Lung (tissue), 12 donors: Measurements from ENCODE around the gene FAM135A. TPM values are rescaled to one million over a fixed set of nuclear protein-coding genes. Genes with fewer than 3 reads are reported as not detected.

ENCODE experiments used
- ATAC-seq: fragments of 200-7000 bp; cut with Tn5 transposase; one replicate; pipeline ENCODE4 v1.9.1; 2020; ENCODE audit warnings: moderate number of reproducible peaks; ENCODE audit not compliant: insufficient read depth, low FRiP score
- DNase-seq, 3 donors: peaks; one replicate each; pipeline ENCODE4 v3.0.0-alpha.2; 2013 to 2017
- H3K27ac ChIP-seq, 2 donors: one replicate each; pipeline ENCODE4 v1.5.1; 2013; ENCODE audit warnings: mild to moderate bottlenecking in 2 of 2, moderate library complexity in 2 of 2, control low read depth in 1 of 2, inconsistent platforms in 1 of 2, low read depth in 1 of 2, low read length in 1 of 2
- H3K27me3 ChIP-seq, 3 donors: one replicate each; pipeline ENCODE4 v1.5.1; 2013; ENCODE audit warnings: low read length in 2 of 3; ENCODE audit not compliant: control insufficient read depth in 3 of 3, insufficient read depth in 3 of 3
- H3K36me3 ChIP-seq, 4 donors: one replicate each; pipeline ENCODE4 v1.5.1; 2013; ENCODE audit warnings: low read length in 4 of 4, mild to moderate bottlenecking in 1 of 4, moderate library complexity in 1 of 4; ENCODE audit not compliant: control insufficient read depth in 4 of 4, insufficient read depth in 4 of 4
- H3K4me1 ChIP-seq, 5 donors: one replicate each; pipeline ENCODE4 v1.5.1; 2013; ENCODE audit warnings: low read length in 5 of 5, mild to moderate bottlenecking in 2 of 5, moderate library complexity in 1 of 5; ENCODE audit not compliant: control insufficient read depth in 5 of 5, insufficient read depth in 5 of 5
- H3K4me3 ChIP-seq: one replicate; pipeline ENCODE4 v1.5.1; 2013; ENCODE audit warnings: mild to moderate bottlenecking, control low read depth, moderate library complexity
- H3K9ac ChIP-seq, 2 donors: one replicate each; pipeline ENCODE4 v1.5.1; 2013; ENCODE audit warnings: low read length in 2 of 2, control low read depth in 1 of 2; ENCODE audit not compliant: insufficient read depth in 1 of 2
- H3K9me3 ChIP-seq, 4 donors: one replicate each; pipeline ENCODE4 v1.5.1; 2013; ENCODE audit warnings: low read length in 3 of 4, mild to moderate bottlenecking in 1 of 4, moderate library complexity in 1 of 4; ENCODE audit not compliant: control insufficient read depth in 4 of 4, insufficient read depth in 3 of 4
- CTCF ChIP-seq: IDR thresholded peaks from 2 replicates; pipeline ENCODE4 v1.5.1; 2012; ENCODE audit warnings: mild to moderate bottlenecking; ENCODE audit errors: control extremely low read depth, extremely low read depth
- WGBS, 2 donors: extraction: QIAGEN DNeasy Blood & Tissue Kit; methylation state at CpG; one replicate each; pipeline ENCODE4 v1.1.7; 2013; 5-methylcytosine and 5-hydroxymethylcytosine counted together
- polyA plus RNA-seq, 2 donors: library from polyadenylated mRNA; stranded (reverse); fragments of 200-250 nt; gene quantifications; one replicate each; pipeline ENCODE4 v1.2.1, GENCODE V29; 2013
- total RNA-seq, 2 donors: library from RNA; depleted of rRNA in 1 of 2; stranded (reverse); fragments of >200 nt in 1 of 2; gene quantifications; one replicate each; pipeline ENCODE4 v1.2.1, GENCODE V29; 2014 to 2021
- donor health status: control.
- donor health status: control.
- donor health status: Bipolar disorder and iron deficiency.
- donor health status: healthy.
- donor health status: DM: yes; HTN: yes; CAD: no.

FAM135A gene
- total and polyA plus RNA-seq, 4 donors = 8.2 to 62.1 (median 19.5) TPM

GRCh38 chr6:70409216-70409615 is 4.1 kb upstream of the FAM135A start:
- Histone ChIP-seq H3K27me3 (no peaks in the 10 kb centered on the region), H3K4me3 (no peak overlapping the region), H3K27ac (no peak overlapping the region), H3K9ac (no peak overlapping the region), H3K4me1 (peaks cover 0 to 5% (median 0%) of the 10 kb centered on the region in 5 donors), H3K36me3 (peaks cover 0 to 3% (median 0%) of the 10 kb centered on the region in 4 donors), H3K9me3 (no peaks in the 10 kb centered on the region)
- 45 to 62% methylated on average over 2 of the region's 2 CpGs for WGBS, 2 donors
- no peak for TF ChIP-seq CTCF
- ATAC-seq = no peak
- no peak for DNase-seq

- DNase-seq (no peak), ATAC-seq (no peak)
- H3K27ac ChIP-seq = no peak overlapping the region
- no peaks in the 10 kb centered on the region for H3K9me3 ChIP-seq
- H3K9ac ChIP-seq = no peak overlapping the region
- 88 to 90% methylated on average over 7 of the region's 7 CpGs for WGBS, 2 donors
- no peaks in the 10 kb centered on the region for H3K27me3 ChIP-seq
- TF ChIP-seq CTCF = no peak
- peaks cover 0 to 3% (median 0%) of the 10 kb centered on the region in 4 donors for H3K36me3 ChIP-seq
- no peak overlapping the region for H3K4me3 ChIP-seq
- peaks cover 0 to 10% (median 0%) of the 10 kb centered on the region in 5 donors for H3K4me1 ChIP-seq
Observed at GRCh38 chr6:70411542-70412251, 1.6 kb upstream of the FAM135A start.

GRCh38 chr6:70412252-70413113 is 825 bp upstream of the FAM135A start:
- no peak for ATAC-seq
- peak overlapping the region; percentile 4 to 82 for H3K27ac ChIP-seq
- no peaks in the 10 kb centered on the region for H3K27me3 ChIP-seq
- H3K9ac ChIP-seq = peak overlapping the region; percentile 83 to 94
- H3K9me3 ChIP-seq = no peaks in the 10 kb centered on the region
- 40 to 41% methylated on average over 25 of the region's 25 CpGs for WGBS, 2 donors
- no peak for DNase-seq
- peaks cover 0 to 10% (median 0%) of the 10 kb centered on the region in 5 donors for H3K4me1 ChIP-seq
- peaks cover 0 to 3% (median 0%) of the 10 kb centered on the region in 4 donors for H3K36me3 ChIP-seq
- TF ChIP-seq CTCF = no peak
- H3K4me3 ChIP-seq = peak overlapping the region; percentile 98
